Measurements from ENCODE around the gene PCCA.

PCCA gene

DNA sequence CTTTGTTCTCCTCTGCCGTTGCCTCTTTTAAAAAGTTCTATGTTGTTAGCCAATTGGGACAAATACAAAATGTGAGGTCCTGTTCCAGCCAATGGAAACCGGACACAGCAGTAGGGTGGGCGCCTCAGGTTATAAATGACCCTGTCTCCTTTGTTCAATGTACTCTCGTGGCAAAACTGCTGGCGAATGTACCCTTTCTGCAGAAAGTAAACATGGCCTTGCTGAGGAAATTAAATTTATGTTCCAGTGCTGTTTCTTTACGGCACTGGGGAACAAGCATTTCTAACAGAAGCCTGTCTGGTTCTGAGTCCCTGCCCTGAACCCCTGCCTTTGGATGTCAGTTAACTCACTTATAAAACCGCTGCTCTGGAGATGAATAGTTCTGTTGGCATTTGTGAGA, 140.7 kb downstream of the PCCA start:
- no peak for TF ChIP-seq CTCF (IDR thresholded peaks at IDR 0.05)
- no peak overlapping the region for H3K27ac ChIP-seq
- H3K27me3 ChIP-seq: no peaks in the 10 kb centered on the region
- no peaks in the 10 kb centered on the region for H3K9me3 ChIP-seq
- peaks cover 0 to 12% (median 0%) of the 10 kb centered on the region in 4 donors for H3K4me1 ChIP-seq
- intact Hi-C loops (cut with DNase I; ENCODE audit: low total_unique reads): loop anchor here (10.0 kb wide), 2 partner anchors 575 to 615 kb away; no protein-coding TSS in a partner anchor
- DNase-seq: no peak
- H3K4me3 ChIP-seq: no peak overlapping the region
- no peaks in the 10 kb centered on the region for H3K36me3 ChIP-seq

- Histone ChIP-seq H3K27ac (no peak overlapping the region), H3K27me3 (no peaks in the 10 kb centered on the region), H3K4me1 (peaks cover 0 to 20% (median 0%) of the 10 kb centered on the region in 4 donors), H3K9me3 (no peaks in the 10 kb centered on the region), H3K36me3 (no peaks in the 10 kb centered on the region), H3K4me3 (no peak overlapping the region)
- TF ChIP-seq CTCF (IDR thresholded peaks at IDR 0.05): no peak
- intact Hi-C loops (cut with DNase I; ENCODE audit: low total_unique reads): loop anchor here (10.0 kb wide), 2 partner anchors 576 to 616 kb away; no protein-coding TSS in a partner anchor
- DNase-seq: no peak
Measured at GRCh38 chr13:100230769-100231149, 141.9 kb downstream of the PCCA start.

- TF ChIP-seq CTCF (IDR thresholded peaks at IDR 0.05): no peak
- H3K27ac ChIP-seq: no peak overlapping the region
- DNase-seq: no peak
- H3K36me3 ChIP-seq: no peaks in the 10 kb centered on the region
- H3K4me1 ChIP-seq: peaks cover 0 to 20% (median 0%) of the 10 kb centered on the region in 4 donors
- no peak overlapping the region for H3K4me3 ChIP-seq
- intact Hi-C loops (cut with DNase I; ENCODE audit: low total_unique reads): loop anchor here (10.0 kb wide), 2 partner anchors 576 to 616 kb away; no protein-coding TSS in a partner anchor
- H3K27me3 ChIP-seq: no peaks in the 10 kb centered on the region
- no peaks in the 10 kb centered on the region for H3K9me3 ChIP-seq
Measured at GRCh38 chr13:100231176-100231575, 142.3 kb downstream of the PCCA start.

- peaks cover 0 to 20% (median 0%) of the 10 kb centered on the region in 4 donors for H3K4me1 ChIP-seq
- no peak overlapping the region for H3K27ac ChIP-seq
- no peak for TF ChIP-seq CTCF (IDR thresholded peaks at IDR 0.05)
- intact Hi-C loops (cut with DNase I; ENCODE audit: low total_unique reads): loop anchor here (10.0 kb wide), 2 partner anchors 579 to 619 kb away; no protein-coding TSS in a partner anchor
- H3K36me3 ChIP-seq: no peaks in the 10 kb centered on the region
- H3K9me3 ChIP-seq: no peaks in the 10 kb centered on the region
- no peaks in the 10 kb centered on the region for H3K27me3 ChIP-seq
- DNase-seq: no peak
- no peak overlapping the region for H3K4me3 ChIP-seq
Measured at GRCh38 chr13:100234006-100234405, 145.1 kb downstream of the PCCA start.

- Histone ChIP-seq H3K4me1 (peaks cover 0 to 20% (median 0%) of the 10 kb centered on the region in 4 donors), H3K27ac (no peak overlapping the region), H3K27me3 (no peaks in the 10 kb centered on the region), H3K4me3 (no peak overlapping the region), H3K9me3 (no peaks in the 10 kb centered on the region), H3K36me3 (no peaks in the 10 kb centered on the region)
- no peak for TF ChIP-seq CTCF (IDR thresholded peaks at IDR 0.05)
- DNase-seq: no peak
- intact Hi-C loops (cut with DNase I; ENCODE audit: low total_unique reads): loop anchor here (10.0 kb wide), 2 partner anchors 580 to 620 kb away; no protein-coding TSS in a partner anchor
Measured at GRCh38 chr13:100234524-100235136, 145.7 kb downstream of the PCCA start.
